ENCODE data around the gene SKIDA1. TPM values are rescaled to one million over a fixed set of nuclear protein-coding genes. Genes with fewer than 3 reads are reported as not detected.

SKIDA1 gene
- total RNA-seq, 2 donors from 2014 or later: 0.78 to 1.3 TPM

DNA sequence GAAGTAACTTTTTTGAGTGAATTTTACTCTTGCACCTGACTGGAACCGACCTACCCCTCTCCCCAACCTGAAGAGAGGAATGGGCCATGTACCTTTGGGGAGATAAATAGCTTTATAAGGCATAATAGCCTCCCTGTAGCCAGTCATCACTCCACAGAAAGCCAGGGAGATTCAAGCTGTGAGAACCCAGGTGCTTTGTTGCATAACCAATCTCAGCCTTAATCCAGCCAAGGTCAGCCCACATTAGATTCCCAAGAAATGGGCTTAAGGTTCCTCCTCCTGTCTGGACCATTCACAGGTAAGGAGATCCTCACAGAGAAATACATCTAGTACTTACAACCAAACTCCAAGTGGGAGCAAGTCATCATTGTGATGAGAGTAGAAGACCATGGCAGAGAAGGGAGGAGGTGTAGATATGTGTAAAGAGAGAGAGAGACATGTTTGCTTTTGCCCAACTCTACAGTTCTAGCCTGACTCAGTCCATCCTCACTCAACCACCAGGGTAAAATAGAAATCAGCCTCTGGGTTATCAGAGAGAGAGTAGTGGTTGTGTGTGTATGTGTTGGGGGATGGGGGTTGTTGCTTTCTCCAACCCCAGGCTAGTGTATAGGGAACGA lies 23.6 kb downstream of the SKIDA1 start:
- 47 to 74% methylated on average over 2 of the region's 2 CpGs for whole genome bisulfite sequencing, 2 donors
- no peaks in the 10 kb centered on the region for H3K27me3 ChIP-seq
- peaks cover 9% of the 10 kb centered on the region for H3K4me1 ChIP-seq
- no peak overlapping the region for H3K4me3 ChIP-seq
- no peak for DNase-seq
- no peak overlapping the region for H3K27ac ChIP-seq
- no peaks in the 10 kb centered on the region for H3K9me3 ChIP-seq
- intact Hi-C loops (cut with DNase I): no loop called here
- no peak for ATAC-seq
- no peaks in the 10 kb centered on the region for H3K36me3 ChIP-seq (replicated peaks in 1 of 2; ENCODE audit: insufficient read depth in 1 of 2, low read depth in 2 of 2)
- TF ChIP-seq, protein P1, sequence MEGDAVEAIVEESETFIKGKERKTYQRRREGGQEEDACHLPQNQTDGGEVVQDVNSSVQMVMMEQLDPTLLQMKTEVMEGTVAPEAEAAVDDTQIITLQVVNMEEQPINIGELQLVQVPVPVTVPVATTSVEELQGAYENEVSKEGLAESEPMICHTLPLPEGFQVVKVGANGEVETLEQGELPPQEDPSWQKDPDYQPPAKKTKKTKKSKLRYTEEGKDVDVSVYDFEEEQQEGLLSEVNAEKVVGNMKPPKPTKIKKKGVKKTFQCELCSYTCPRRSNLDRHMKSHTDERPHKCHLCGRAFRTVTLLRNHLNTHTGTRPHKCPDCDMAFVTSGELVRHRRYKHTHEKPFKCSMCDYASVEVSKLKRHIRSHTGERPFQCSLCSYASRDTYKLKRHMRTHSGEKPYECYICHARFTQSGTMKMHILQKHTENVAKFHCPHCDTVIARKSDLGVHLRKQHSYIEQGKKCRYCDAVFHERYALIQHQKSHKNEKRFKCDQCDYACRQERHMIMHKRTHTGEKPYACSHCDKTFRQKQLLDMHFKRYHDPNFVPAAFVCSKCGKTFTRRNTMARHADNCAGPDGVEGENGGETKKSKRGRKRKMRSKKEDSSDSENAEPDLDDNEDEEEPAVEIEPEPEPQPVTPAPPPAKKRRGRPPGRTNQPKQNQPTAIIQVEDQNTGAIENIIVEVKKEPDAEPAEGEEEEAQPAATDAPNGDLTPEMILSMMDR (IDR thresholded peaks at IDR 0.05): no peak
- no peak for TF ChIP-seq POLR2A (IDR thresholded peaks at IDR 0.05)

DNA sequence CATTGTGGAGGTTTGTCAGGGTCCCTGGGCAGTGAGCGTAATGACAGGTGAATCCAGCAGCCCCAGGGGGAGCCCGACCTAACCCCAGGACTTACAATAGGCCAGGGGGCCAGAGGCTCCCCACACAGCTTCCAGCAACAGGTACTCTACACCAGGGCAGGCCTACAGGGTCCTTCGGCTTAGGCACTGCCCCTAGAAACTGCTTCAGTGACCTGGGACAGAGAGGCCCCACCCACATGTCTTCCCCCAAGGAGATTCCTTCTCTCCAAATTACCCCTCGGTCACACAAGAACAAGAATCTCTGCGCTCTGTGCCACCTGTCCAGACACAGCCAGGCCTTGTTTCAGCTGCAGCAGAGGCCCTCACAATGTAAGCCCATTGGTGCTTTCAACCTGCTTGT lies 24.4 kb downstream of the SKIDA1 start:
- H3K36me3 ChIP-seq (replicated peaks in 1 of 2; ENCODE audit: insufficient read depth in 1 of 2, low read depth in 2 of 2): no peaks in the 10 kb centered on the region
- peaks cover 13% of the 10 kb centered on the region for H3K4me1 ChIP-seq
- no peaks in the 10 kb centered on the region for H3K27me3 ChIP-seq
- ATAC-seq (no peak), DNase-seq (no peak)
- no peak overlapping the region for H3K4me3 ChIP-seq
- WGBS, 2 donors: 91 to 97% methylated on average over 4 to 5 of the region's 5 CpGs
- no peak overlapping the region for H3K27ac ChIP-seq
- no peaks in the 10 kb centered on the region for H3K9me3 ChIP-seq
- TF ChIP-seq, protein P1 (IDR thresholded peaks at IDR 0.05): no peak
- no peak for TF ChIP-seq POLR2A (IDR thresholded peaks at IDR 0.05)
- intact Hi-C loops (cut with DNase I): no loop called here

DNA sequence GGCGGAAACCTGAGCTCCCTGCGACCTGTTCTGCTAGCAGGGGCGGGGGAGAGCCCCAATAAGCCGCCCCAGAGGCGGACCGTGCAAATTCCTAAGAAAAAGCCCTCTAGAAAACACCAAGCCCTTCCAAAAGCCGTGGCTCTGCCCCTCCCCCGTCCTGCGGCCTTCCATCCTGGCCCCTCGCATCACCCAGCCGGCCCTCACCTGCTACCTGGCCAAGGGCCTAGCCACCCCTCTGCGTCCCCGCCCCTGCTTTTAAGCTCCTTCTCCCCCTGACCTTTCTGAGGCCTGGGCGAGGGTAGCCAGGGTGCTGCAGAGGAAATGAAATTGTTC lies 24.9 kb downstream of the SKIDA1 start:
- Histone ChIP-seq H3K27ac (no peak overlapping the region), H3K27me3 (no peaks in the 10 kb centered on the region), H3K4me1 (peaks cover 14% of the 10 kb centered on the region), H3K4me3 (no peak overlapping the region), H3K36me3 (replicated peaks in 1 of 2; ENCODE audit: insufficient read depth in 1 of 2, low read depth in 2 of 2) (no peaks in the 10 kb centered on the region), H3K9me3 (no peaks in the 10 kb centered on the region)
- DNase-seq (no peak), ATAC-seq (no peak)
- TF ChIP-seq, protein P1 (IDR thresholded peaks at IDR 0.05): no peak
- TF ChIP-seq POLR2A (IDR thresholded peaks at IDR 0.05): no peak
- 75 to 90% methylated on average over 11 to 14 of the region's 14 CpGs for WGBS, 2 donors
- intact Hi-C loops (cut with DNase I): no loop called here

DNA sequence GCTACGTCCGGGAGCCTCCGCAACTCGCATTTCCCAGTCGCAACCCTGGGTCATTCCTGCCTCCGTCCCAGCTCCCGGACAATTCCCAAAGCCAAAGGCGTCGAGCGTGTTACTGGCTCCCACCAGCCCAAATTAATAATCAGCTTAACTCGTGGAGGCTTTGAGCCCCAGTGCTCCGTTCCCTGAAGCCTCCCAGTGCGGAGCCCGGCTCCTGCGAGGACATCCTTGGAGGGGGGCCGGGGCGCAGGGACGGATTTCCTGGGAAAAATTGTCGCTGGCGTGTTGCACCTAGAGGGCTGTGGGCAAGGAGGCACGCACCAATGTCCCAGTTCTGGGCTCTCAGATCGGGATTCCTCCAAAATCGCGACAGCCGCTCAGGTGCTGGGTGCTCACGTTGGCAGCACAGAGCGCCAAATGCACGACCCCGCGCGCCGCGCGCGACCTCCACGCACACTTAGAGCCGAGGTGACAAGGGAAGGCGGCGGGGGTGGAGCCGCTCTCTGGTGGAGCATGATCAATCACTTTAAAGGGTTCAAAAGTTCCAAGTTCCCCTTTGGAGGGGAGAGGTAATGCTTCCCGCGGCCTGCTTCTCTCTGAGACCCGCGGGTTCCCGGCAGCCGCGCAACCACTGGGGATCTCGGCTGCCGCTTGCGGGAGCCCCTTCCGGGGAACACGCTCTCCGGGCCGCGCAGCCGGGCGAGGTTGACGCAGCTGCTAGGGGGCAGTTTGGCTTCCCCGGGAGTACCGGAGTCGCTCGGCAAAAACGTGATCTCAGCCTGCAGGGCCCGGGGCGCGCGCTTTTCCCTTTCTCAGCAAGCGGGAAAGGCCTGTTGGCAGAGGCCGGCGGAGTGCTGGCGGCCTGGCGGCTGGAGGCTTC lies 25.5 kb downstream of the SKIDA1 start:
- Histone ChIP-seq H3K36me3 (replicated peaks in 1 of 2; ENCODE audit: insufficient read depth in 1 of 2, low read depth in 2 of 2) (no peaks in the 10 kb centered on the region), H3K9me3 (no peaks in the 10 kb centered on the region), H3K4me3 (no peak overlapping the region), H3K4me1 (peaks cover 20% of the 10 kb centered on the region), H3K27me3 (no peaks in the 10 kb centered on the region), H3K27ac (no peak overlapping the region)
- 58 to 90% methylated on average over 36 to 72 of the region's 72 CpGs for WGBS, 2 donors
- intact Hi-C loops (cut with DNase I): no loop called here
- ATAC-seq: no peak
- TF ChIP-seq, protein P1 (IDR thresholded peaks at IDR 0.05): no peak
- TF ChIP-seq POLR2A (IDR thresholded peaks at IDR 0.05): no peak
- DNase-seq: no peak

All from body of pancreas (tissue), 4 donors.